ENCODE measurements around the gene TGFBRAP1. TPM values are rescaled to one million over a fixed set of nuclear protein-coding genes. Genes with fewer than 3 reads are reported as not detected.

TGFBRAP1 gene
- total and polyA plus RNA-seq, 2 donors from 2014 or later = 6.7 to 25.8 TPM

GRCh38 chr2:105357122-105357521, 27.6 kb upstream of the TGFBRAP1 start:
- DNase-seq (no peak), FAIRE-seq (no peak)
- TF ChIP-seq CTCF (IDR thresholded peaks at IDR 0.05; ENCODE audit: borderline replicate concordance, extremely low read depth, insufficient read depth) = no peak
- H3K27me3 ChIP-seq (ENCODE audit: control insufficient read depth, insufficient read depth, low read length) = no peaks in the 10 kb centered on the region
- H3K9ac ChIP-seq (ENCODE audit: low read length in 3 of 3) = no peak overlapping the region
- peaks cover 5 to 17% (median 8%) of the 10 kb centered on the region in 3 donors for H3K36me3 ChIP-seq (ENCODE audit: control insufficient read depth in 2 of 3, insufficient read depth in 3 of 3, low read length in 3 of 3)
- H3K9me3 ChIP-seq (ENCODE audit: control insufficient read depth in 2 of 3, insufficient read depth in 1 of 3, low read length in 3 of 3) = no peaks in the 10 kb centered on the region
- no peaks in the 10 kb centered on the region for H3K4me1 ChIP-seq (ENCODE audit: control insufficient read depth in 2 of 3, insufficient read depth in 2 of 3, low read depth in 1 of 3, low read length in 3 of 3)
- no peak overlapping the region for H3K27ac ChIP-seq (ENCODE audit: low read depth in 2 of 2, low read length in 2 of 2)
- H3K4me3 ChIP-seq (ENCODE audit: low read length in 3 of 3) = no peak overlapping the region
- intact Hi-C loops (cut with DNase I) = no loop called here

GRCh38 chr2:105344704-105345345, 15.3 kb upstream of the TGFBRAP1 start:
- peak; percentile 88 for FAIRE-seq
- peak; percentile 26 for TF ChIP-seq CTCF (IDR thresholded peaks at IDR 0.05; ENCODE audit: borderline replicate concordance, extremely low read depth, insufficient read depth)

GRCh38 chr2:105339414-105339813, 9.9 kb upstream of the TGFBRAP1 start:
- intact Hi-C loops (cut with DNase I) = no loop called here
- Histone ChIP-seq H3K4me1 (ENCODE audit: control insufficient read depth in 2 of 3, insufficient read depth in 2 of 3, low read depth in 1 of 3, low read length in 3 of 3) (peaks cover 5 to 10% (median 9%) of the 10 kb centered on the region in 3 donors), H3K27ac (ENCODE audit: low read depth in 2 of 2, low read length in 2 of 2) (no peak overlapping the region), H3K36me3 (ENCODE audit: control insufficient read depth in 2 of 3, insufficient read depth in 3 of 3, low read length in 3 of 3) (peaks cover 5 to 25% (median 16%) of the 10 kb centered on the region in 3 donors), H3K27me3 (ENCODE audit: control insufficient read depth, insufficient read depth, low read length) (no peaks in the 10 kb centered on the region), H3K4me3 (ENCODE audit: low read length in 3 of 3) (no peak overlapping the region), H3K9ac (ENCODE audit: low read length in 3 of 3) (no peak overlapping the region), H3K9me3 (ENCODE audit: control insufficient read depth in 2 of 3, insufficient read depth in 1 of 3, low read length in 3 of 3) (no peaks in the 10 kb centered on the region)
- no peak for TF ChIP-seq CTCF (IDR thresholded peaks at IDR 0.05; ENCODE audit: borderline replicate concordance, extremely low read depth, insufficient read depth)
- FAIRE-seq (no peak), DNase-seq (no peak)

More at GRCh38 chr2:105344704-105345345, 15.3 kb upstream of the TGFBRAP1 start:
- Histone ChIP-seq H3K9me3 (ENCODE audit: control insufficient read depth in 2 of 3, insufficient read depth in 1 of 3, low read length in 3 of 3) (no peaks in the 10 kb centered on the region), H3K36me3 (ENCODE audit: control insufficient read depth in 2 of 3, insufficient read depth in 3 of 3, low read length in 3 of 3) (peaks cover 5 to 45% (median 37%) of the 10 kb centered on the region in 3 donors), H3K27ac (ENCODE audit: low read depth in 2 of 2, low read length in 2 of 2) (no peak overlapping the region), H3K9ac (ENCODE audit: low read length in 3 of 3) (no peak overlapping the region), H3K27me3 (ENCODE audit: control insufficient read depth, insufficient read depth, low read length) (no peaks in the 10 kb centered on the region), H3K4me1 (ENCODE audit: control insufficient read depth in 2 of 3, insufficient read depth in 2 of 3, low read depth in 1 of 3, low read length in 3 of 3) (no peaks in the 10 kb centered on the region), H3K4me3 (ENCODE audit: low read length in 3 of 3) (no peak overlapping the region)
- DNase-seq = peak in 2 of 5 donors; percentile 69 to 72
- intact Hi-C loops (cut with DNase I) = no loop called here
